Caki2 (cell line): ENCODE data around the gene ABCA5. TPM values are rescaled to one million over a fixed set of nuclear protein-coding genes. Genes with fewer than 3 reads are reported as not detected.
"Not testable (repeated sequence)": the region's sequence is repeated elsewhere in the genome, so short reads cannot be mapped to it uniquely, and the experiment has no call there.

Source experiments
- DNase-seq: peaks from one replicate; pipeline ENCODE4 v3.0.0-alpha.2; 2015; ENCODE audit warnings: low read depth
- in situ Hi-C: cut with HindIII; loops from 2 replicates; pipeline ENCODE4 v1.10.0; 2016; ENCODE audit warnings: low sequenced_read_pairs, low pct_unique_long_range_greater_than_20kb, mixed read lengths
- total RNA-seq: library from RNA; depleted of rRNA; stranded (reverse); fragments of >200 nt; shearing (Covaris generic); gene quantifications from 2 replicates; pipeline ENCODE4 v1.2.3, GENCODE V29; 2014; ENCODE audit warnings: low replicate concordance; rRNA removed

The ABCA5 gene
- total RNA-seq, 1 experiment from 2014 or later, result 3.9 TPM

DNA sequence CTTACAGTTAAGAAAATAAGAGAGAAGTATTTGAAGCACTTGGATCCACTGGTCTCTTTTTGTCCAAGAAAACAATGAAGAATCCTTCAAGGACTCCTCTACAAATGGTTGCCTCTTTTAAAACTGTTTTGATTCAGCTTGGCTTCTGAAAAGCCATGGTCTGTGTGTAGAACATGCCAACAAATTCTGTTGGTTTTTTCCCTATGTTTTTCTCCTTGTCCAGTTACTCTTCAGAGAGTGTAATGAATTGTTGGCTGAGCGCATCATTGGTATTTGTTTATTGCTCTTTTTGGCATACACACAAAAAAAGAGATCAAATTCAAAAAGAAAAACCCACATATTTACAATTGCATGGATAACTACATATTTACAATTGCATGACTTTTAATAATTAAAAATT, 98.4 kb downstream of the ABCA5 start, which contains the start of gene ABCA10:
Gene ABCA10 (minus strand): TSS at position 249 of the 400 bp plus-strand sequence. CDS start 3,466 bp downstream, outside the sequence.
- in situ Hi-C loops, result no loop called here
- no peak for DNase-seq

GRCh38 chr17:69228018-69228417, 98.9 kb downstream of the ABCA5 start:
- in situ Hi-C loops, result no loop called here

GRCh38 chr17:69227541-69227940, 99.4 kb downstream of the ABCA5 start:
- in situ Hi-C loops, result no loop called here
- DNase-seq, result no peak

More at GRCh38 chr17:69228018-69228417, 98.9 kb downstream of the ABCA5 start:
- DNase-seq, result no peak

- DNase-seq, result no peak
- in situ Hi-C loops, result no loop called here
These were observed 103.1 kb downstream of the ABCA5 start for GRCh38 chr17:69223809-69224208.

DNA sequence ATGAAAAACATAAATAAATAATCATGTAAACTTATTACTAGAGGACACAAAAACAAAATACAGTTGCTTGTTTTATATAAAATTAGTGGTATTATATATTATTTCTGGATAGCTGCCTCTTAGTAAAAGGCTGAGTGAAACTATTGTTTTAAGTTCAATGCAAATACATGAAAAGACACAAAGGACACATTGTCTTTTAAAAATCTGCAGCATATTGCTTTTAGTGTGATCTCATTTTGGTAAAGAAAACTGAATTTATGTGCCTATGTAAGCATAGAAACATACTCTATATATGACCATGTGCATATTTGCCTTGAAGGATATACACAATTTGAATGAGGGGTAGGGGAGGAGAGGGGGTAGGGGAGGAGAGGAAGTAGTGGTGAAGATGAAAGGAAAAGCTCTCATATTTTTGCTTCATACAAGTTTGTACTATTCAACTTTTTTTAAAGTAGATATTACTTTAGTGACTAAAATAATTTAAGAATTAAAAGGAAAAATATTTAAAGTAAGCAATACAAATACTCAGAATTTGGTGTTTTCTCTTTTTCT, 104.2 kb downstream of the ABCA5 start:
- DNase-seq, result no peak
- in situ Hi-C loops, result no loop called here

- DNase-seq, result no peak
- in situ Hi-C loops, result no loop called here
These were observed 106.8 kb downstream of the ABCA5 start for GRCh38 chr17:69220098-69220497.

- no peak for DNase-seq
- in situ Hi-C loops, result no loop called here
These were observed 107.9 kb downstream of the ABCA5 start for GRCh38 chr17:69218986-69219385.

GRCh38 chr17:69213059-69213813, 113.7 kb downstream of the ABCA5 start:
- in situ Hi-C loops, result no loop called here
- DNase-seq, result no peak

DNA sequence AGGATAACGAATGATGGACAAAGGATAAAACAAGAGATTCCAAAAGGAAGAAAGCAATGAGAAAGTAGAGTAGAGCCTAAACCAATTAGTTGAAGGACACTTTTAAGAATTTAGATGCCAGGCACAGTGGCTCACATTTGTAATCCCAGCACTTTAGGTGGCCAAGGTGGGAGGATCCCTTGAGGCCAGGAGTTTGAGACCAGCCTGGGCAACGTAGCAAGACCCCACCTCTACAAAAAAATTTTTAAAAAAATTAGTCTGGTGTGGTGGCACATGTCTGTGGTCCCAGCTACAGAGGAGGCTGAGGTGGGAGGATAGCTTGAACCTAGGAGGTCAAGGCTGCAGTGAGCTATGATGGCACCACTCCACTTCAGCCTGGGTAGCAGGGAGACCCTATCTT, 118.3 kb downstream of the ABCA5 start:
- in situ Hi-C loops, result no loop called here
- no peak for DNase-seq

DNA sequence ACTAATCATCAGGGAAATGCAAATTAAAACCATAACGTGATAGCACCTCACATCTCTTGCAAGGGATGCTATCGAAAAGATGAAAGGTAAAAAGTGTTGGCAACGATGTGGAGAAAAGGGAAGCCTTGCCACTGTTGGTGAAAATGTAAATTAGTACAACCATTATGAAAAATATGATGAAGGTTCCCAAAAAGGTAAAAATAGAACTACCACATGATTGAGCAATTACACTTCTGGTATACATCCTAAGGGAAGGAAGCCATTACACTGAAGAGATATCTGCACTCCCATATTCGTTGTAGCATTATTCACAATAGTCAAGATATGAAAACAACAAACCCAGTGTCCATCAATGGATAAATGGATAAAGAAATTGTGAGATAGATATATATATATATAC, 119.8 kb downstream of the ABCA5 start:
- in situ Hi-C loops, result no loop called here
- no peak for DNase-seq

- no peak for DNase-seq
- in situ Hi-C loops, result no loop called here
These were observed 128.7 kb downstream of the ABCA5 start for GRCh38 chr17:69198238-69198637.

- DNase-seq, in situ Hi-C loops: not testable (repeated sequence)
These were observed 130.8 kb downstream of the ABCA5 start for GRCh38 chr17:69196105-69196653.

Other genes with a start within 250 kb of the ABCA5 start
- not detected in 2 replicates for gene ABCA6, start 185.2 kb downstream of the ABCA5 start, total RNA-seq
- 0.07 TPM in 1 of 2 replicates, not detected in the other for gene ABCA10, start 98.3 kb downstream of the ABCA5 start, total RNA-seq
- gene MAP2K6, start 87.6 kb upstream of the ABCA5 start, total RNA-seq, result 3.5 and 6.3 TPM in 2 replicates